Occipital lobe (tissue), 2 donors: Measurements from ENCODE around the gene MIPEP. TPM values are rescaled to one million over a fixed set of nuclear protein-coding genes. Genes with fewer than 3 reads are reported as not detected.
"Not testable (repeated sequence)": the region's sequence is repeated elsewhere in the genome, so short reads cannot be mapped to it uniquely, and the experiment has no call there.

ENCODE experiments used
- DNase-seq: peaks from one replicate; lab custom pipeline; 2025; lab: John Stamatoyannopoulos, UW
- total RNA-seq: library from RNA; depleted of rRNA; stranded (reverse); fragments of >200 nt; gene quantifications from one replicate; pipeline ENCODE4 v1.2.3, GENCODE V29; 2014

MIPEP gene
- total RNA-seq, 1 donor from 2014 or later, result 14.0 TPM

DNA sequence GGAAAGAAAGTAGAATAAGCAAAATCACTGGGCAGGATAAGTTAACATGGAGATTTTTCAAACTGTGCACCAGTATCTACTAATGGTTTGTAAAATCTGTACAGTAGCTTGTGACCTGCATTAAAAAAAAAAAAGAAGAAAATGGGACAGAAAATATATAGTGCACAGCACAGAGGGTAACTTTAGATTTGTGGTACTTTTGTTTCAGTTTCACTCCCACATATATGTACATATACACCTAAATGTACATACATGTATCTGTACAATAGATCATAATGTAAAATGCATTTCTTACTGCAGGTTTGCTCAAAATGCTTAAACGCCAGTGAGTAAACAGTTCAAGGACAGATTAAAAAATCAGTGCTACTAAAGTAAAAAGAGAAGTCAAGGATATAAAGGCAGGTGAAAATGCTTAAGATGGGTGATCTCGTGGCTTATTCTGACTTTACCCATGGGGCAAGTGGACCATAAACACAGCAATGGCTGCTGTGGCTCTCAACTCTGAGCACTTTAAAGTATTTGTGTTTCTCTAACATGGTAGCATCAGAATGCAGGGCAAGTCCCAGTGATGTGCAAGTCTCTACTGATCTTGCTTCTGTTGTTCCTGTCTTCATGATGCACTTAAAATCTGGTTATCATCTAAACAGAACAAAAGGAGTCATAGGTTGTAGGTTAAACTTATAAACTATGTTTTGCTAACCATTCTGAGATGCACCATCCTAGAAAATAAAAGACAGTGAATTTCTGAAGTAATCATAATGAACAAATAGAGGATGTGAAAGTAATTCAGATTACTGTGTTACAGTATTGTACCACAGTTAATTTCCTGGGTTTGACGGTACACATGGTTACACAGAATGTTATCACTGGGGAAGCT lies 112.3 kb downstream of the MIPEP start:
- no peak for DNase-seq

DNA sequence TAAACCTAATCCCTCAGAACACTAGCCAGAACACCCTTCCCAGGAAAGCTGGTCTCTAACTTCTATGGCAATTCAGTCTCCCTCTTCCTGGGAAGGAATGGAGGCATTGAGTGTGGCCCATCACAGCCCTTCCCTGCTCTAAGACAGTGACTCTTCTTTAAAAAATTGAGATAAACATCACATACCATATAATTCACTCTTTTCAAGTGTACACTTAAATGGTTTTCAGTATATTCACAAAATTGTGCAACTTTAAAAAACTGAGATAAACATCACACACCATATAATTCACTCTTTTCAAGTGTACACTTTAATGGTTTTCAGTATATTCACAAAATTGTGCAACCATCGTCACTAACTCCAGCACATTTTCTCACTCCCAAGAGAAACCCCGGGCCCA lies 116.5 kb downstream of the MIPEP start:
- no peak for DNase-seq

DNA sequence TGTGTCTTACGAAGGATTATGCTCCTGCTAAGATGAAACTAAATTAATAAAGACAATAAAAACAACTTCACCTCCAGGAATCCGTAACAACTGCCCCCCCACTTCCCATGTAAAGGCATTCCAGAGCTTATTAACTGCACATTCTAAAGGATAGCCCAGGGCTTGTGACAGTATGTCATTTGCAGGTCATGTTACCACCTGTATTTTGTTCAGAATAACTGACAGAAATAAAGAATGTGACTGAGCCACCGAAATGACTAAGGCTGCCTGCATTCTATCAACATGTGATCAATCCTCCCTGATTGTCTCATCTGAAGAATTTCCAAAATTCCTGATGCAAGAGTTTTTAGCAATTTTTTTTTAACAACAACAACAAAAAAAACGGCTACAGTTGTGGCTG lies 117.2 kb downstream of the MIPEP start:
- no peak for DNase-seq

DNA sequence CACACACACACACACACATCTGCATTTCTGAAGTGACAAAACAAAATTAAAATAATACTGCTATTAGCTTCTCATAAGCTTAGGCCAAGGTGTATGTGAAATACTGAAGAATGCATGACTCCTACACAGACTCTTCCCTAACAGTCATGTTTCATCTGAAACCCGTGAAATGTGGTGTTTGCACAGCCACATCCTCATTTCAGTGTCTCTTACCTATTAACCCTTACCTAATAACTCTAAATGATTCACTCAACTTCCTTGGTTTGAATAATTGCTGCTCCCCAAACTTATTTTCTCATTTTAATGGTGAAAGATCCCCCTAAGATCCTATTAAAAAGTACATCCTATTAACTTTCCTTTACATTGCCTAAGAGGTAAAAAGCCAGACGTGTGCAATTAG lies 117.6 kb downstream of the MIPEP start:
- DNase-seq, result no peak

DNA sequence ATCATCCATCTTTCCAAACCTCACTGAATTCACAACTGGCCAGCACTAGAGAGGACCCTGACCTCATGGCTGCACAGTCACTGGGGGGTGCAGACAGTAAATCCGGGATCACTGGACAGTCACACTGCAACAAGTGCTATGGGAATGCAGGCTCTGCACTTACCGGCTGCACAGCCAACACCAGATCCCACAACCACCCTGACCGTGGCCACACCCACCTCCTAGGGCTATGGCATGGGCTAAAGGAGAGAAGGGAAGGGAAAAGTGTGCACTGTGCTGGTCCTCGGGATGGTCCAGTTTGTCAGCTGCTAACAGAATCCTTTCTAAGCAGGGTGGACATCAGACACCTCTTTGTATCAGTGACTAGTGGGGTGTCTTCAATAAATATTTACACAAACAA lies 118.2 kb downstream of the MIPEP start:
- DNase-seq, result no peak

DNA sequence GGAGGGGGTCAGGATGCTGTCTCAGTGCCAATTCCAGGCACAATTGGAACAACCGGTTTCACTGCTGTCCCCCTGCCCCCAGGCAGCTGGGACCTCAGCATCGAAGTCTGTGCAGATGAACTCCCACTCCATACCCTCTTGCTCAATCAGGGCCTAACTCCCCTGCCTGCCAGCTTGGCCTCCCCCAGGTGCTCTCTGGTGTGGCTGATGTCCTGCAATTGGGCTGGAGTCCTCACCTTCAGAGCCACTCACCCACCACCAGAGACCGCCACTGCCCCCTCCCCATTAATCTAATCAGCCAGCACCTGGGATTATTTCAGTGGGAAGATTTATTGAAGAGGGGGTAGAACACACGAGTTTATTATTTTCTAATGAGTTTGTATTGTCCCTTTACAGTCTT lies 118.8 kb downstream of the MIPEP start:
- no peak for DNase-seq

DNA sequence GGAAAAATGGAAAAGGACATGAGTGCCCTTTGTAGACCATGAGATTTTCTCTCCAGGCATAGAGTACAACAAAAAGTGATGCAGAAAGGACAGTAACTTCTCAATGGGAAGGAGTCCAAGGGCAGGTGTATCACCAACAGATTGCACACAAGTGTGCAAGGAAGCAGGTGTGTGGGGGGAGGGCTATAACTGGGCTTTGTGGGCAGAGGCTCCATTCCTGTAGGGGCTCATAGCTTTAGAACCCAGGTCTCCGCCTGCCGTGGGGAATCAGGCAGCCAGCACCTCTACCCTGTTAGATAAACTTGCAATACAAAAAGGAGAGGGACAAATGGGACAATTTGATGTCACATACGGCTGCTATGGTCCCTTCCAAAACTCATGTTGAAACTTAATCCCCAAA lies 119.8 kb downstream of the MIPEP start:
- DNase-seq, result no peak

DNA sequence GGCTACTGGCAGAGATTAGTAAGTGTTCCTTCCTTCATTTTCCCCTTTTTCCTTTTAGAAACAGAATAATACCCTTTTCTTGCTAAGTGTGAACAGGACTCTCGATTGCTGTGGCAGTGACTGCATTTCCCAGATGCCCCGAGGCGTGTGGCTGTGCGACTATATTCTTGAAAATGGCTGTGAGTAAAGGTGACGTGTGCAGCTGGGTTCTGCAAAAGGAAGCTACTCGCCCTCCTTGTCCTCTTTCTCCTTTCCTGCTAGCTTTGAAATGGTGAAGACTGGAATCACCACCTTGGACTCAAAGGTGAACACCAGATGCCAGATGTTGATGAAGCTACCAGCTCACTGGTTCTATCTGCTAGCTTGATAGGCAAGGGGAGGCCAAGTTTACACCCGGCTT lies 121.4 kb downstream of the MIPEP start:
- DNase-seq, result no peak

DNA sequence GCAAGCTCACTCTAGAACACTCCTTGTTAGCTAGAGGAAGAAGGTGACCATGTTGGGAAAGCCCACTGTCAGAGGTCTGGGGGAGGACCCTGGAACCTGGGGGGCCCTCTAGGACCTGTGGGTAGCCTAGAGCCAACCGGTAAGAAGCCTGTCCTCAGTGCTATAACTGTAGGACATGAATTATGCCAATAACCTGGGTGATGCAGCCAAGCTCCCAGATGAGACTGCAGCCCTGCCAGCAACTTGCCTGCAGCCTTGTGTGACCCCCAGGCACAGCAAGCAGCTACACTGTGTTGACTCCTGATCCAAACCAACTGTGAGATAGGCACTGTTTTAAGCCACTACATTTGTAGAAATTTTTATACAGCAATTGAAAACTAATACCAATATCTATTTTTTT lies 122.3 kb downstream of the MIPEP start:
- no peak for DNase-seq

DNA sequence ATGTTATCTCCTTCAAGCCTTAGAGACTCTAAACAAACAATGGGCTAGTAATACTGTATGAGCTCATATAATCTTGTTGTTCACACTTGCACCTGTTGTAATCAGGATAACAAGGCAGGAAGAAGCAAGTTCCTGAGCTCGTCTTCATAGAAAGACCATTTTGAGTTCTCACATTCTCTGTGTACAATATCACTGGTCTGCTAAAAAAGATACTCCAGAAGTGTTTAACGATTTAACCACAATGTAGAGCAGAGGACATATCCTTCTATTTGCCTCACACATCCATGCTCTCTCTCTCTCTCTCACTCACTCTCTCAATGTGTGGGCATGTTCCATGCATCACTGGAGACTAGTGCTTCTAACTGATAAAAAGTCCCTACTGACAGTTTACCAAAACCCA lies 122.9 kb downstream of the MIPEP start:
- DNase-seq, result no peak

DNA sequence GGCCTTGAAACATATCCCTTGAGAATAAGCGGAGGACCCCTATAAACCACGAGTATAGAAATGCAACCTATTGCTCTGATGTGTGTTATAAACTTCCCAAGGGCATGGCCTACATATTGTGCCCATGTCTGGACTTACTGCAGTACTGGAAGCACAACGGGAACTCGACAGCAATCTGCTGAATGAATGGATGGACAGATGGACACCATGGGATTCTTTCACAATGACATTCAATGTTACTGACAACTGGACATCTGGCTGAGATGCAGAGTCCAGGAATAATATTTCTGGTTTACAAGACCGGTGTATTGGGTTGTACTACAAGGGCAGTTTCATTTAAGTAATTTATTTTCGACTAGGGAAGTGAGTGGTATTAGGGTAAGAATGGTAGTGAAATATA lies 123.7 kb downstream of the MIPEP start:
- DNase-seq, result no peak

DNA sequence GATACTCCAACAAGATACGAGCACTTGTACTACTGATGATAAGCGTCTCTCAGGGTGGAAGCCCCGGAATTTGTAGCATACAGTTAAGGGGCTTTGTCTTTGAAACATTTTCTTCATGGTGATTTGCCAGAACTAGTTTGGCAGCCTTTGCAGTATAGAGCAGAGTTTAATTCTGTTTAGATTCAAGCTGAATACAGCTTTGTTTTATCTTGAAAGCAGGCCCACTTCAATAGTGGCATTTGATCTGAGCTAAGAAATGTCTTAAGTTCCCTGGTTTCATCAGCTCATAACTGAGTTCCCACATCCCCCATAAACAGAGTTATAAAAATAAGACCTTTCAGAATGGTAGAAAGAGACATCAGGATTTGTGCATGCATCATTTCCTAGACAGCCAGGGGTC lies 125.9 kb downstream of the MIPEP start:
- no peak for DNase-seq

DNA sequence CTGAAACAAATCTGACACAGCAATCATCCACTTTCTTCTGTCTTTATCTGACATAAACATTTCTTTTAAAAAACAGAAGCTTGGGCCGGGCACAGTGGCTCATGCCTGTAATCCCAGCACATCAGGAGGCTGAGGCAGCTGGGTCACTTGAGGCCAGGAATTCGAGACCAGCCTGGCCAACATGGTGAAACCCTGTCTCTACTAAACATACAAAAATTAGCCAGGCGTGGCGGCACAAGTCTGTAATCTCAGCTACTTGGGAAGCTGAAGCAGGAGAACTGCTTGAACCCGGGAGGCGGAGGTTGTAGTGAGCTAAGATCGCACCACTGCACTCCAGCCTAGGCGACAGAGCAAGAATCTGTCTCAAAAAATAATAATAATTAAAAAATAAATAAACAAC lies 127.4 kb downstream of the MIPEP start:
- DNase-seq, result not testable (repeated sequence)

DNA sequence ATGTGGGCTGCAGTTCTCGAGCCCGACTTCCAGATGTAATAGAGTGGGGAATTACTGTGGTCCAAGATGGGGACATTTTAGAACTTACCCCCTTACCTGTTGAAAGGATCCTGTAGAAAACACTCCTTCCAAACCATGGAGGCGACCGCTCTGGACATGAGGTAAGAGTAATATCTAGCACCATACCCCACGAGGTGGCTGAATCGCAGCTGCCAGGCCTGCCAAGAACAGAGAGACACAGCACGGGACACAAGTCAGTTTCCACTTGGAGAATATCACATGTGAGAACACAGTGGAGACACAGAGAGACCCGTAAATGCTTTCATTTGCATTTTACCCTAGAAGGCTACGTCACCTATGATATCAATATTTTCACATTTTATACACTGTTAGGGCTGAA lies 129.2 kb downstream of the MIPEP start:
- DNase-seq, result no peak

DNA sequence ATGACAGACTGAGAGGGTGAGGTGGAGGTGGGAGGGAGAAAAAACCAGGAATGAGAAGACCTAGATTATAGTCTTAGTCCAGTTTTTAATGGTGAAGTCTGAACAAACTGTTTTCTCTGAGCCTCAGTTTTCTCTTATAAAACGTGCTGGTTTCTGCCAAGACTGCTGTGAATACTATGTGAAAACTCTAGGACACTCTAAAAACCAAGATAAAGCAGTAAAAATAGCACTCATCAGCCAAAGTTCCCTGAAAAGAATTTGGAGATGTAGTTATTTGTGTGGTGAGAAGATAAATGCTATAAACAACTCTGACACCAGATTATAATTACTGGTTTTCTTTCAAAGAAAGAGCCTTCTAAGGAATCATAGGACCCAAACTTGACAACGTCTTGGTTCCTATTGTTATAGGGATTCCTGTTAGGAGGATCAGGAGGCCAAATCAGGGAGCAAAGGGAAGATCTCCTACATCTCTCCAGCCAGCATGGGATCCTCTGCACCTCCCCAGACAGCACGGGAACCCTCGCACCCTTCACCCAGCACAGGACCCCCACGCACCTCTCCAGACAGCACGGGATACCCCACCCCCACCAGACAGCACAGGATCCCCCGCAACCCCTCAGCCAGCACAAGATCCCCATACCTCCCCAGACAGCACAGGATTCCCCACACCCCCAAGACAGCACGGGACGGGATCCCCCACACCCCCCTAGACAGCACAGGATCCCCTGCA lies 130.2 kb downstream of the MIPEP start:
- DNase-seq, result no peak

DNA sequence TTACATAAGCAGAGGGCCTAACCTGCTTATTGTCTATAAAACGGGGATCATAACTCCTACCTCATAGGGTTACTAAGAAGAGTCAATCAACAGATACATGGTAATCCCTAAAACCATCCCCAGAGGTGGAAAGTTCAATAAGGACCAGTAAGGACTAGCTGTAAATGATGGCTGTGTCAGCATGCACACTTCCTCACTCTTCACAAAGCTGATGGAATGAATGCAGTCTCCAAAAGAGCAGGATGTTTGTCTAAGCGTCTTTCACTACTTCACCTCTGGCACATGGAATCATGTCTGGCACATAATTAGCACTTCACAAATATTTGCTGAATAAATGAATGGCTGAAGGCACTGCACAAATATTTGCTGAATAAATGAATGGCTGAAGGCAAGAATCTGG lies 134.2 kb downstream of the MIPEP start:
- no peak for DNase-seq

DNA sequence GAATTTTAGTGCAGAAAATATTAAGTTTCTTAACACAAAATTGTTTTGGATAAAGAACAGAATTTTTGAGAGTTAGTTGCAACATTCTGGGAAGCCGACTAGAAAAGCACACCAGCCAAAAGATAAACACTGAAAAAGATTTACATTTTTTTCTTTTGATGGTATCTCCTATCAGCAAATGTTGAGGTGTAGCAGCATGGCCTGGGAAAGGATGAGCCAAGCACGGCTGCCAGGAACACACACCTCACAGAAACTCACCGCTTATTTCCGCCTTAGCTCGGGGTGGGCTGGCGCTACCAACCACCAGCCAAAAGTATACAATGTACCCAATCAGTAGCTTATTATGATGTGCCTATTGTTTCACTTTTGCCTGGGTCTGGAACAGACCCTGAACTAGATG lies 134.7 kb downstream of the MIPEP start:
- no peak for DNase-seq

DNA sequence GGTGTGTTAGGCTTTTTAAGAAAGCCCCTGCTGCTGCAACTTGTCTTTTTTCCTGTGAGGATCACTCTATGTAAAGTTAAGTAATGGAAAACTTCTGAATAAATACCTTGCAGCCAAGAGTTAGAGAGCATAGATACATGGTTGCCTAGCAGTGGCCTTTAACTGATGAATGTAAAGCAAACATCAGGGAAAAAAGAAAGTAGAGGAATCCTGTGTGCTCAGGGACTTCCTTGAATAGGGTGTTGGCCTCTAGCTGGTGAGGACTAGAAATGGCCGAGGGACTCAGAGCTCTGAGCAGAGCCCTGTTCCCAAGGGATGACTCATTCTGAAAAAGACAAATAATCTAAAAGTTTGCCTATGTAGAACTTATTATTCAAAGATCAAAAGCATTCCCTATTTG lies 135.7 kb downstream of the MIPEP start:
- no peak for DNase-seq

DNA sequence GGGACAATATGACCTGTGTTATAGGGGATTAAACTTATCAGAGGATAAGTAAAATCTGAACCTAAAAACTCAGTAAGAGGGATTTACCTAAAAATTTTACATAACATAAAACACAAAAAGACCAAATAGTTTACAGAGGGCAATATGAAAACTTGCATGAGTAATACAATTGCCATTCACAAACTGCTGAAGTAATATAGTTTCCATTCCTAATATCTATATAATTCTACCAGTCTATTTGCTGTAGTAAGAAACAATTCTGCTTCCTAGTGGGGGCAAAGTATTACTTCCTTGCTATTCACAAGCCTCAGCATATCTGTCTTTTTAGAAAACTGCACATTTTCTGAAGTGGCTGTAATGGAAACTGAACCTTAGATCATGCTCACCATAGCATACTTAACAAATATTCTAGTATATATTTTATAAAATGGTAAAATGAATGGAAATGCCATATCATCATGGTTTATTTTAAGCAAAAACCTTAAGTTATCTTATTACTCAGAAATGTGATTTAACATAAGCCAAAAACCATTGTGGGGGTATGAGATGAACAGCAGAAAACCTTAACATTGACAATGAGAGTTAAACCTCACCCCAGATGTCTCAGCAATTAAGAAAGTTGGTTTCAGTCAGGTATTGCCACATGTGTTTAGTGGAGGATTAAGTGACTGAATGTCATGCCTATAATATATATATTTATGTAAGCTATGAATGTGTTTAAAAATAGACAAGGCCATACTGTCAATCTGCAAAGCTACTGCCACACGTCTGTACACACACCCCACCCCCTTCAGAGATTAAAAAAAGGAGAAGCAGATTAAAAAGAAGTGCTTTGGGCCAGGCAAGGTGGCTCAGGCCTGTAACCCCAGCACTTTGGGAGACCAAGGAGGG lies 136.8 kb downstream of the MIPEP start:
- DNase-seq, result no peak

DNA sequence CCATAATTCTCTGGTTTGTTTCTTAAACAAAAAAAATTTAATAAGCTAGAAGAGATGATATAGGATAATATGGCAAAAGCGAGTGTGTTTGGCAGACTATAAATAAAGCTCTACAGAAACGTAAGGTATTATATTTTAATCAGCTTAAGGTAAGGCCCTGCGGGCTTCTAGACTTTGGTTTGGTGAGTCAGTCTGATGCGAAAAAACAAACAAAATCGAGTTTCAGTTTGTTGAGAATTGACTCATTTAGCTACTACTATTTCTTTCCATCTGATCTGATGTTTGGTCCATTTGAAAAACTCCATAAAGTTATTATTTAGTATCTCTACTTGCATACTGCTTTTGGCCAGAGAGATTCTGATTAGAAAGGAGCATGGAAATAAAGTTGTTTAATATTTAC lies 138.0 kb downstream of the MIPEP start:
- no peak for DNase-seq

DNA sequence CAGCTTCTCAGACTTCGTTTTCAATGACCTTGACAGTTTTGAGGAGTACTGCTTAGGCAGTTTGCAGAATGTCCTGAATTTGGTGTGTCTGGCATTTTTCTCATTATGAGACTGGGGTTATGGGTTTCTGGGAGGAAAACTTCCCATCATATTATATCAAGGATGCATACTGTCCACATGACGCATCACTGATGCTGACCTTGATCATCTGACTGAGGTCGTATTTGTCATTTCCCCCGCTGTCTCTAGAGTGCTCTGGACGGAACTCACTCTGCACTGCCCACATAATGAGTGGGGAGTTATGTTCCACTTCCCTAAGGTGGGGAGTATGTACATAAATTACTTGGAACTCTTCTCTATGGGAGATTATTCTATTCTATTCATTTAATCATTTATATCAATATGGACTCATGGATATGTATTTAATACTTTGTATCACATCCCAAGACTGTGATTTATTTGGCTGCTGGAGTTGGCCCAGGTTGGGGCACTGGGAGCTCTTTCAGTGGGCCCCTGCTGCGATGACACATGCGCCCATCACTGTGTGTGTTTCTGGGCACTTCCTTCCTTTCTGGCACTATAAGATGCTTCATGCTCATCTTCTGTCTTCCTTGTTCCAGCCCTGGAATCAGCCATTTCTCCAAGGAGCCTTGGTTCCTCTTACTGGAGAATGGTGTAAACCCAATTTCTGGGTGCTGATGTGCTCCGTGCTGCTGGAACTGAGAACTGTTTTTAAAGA lies 138.6 kb downstream of the MIPEP start:
- no peak for DNase-seq
